HepG2 (cell line): ENCODE data around the gene HES7. TPM values are rescaled to one million over a fixed set of nuclear protein-coding genes. Genes with fewer than 3 reads are reported as not detected.

Experiments used
- ATAC-seq: fragments of 200-7000 bp; cut with Tn5 transposase; 3 replicates; pipeline ENCODE4 v1.9.1; 2020; ENCODE audit warnings: mild to moderate bottlenecking, moderate library complexity
- BruUV-seq: library from RNA; stranded (reverse); fragments of 400-500 nt; replicated peaks from 2 replicates; lab custom pipeline; 2021; lab: Mats Ljungman, UMichigan
- CTCF ChIA-PET: fragments of 300-600 bp; formaldehyde crosslinking; extraction: SDS; loops from one replicate; lab custom pipeline; 2021; ENCODE audit warnings: low total read pairs, inconsistent platforms, low intra/inter-chr PET ratio; lab: Yijun Ruan, JAX
- POLR2A ChIA-PET: fragments of 350-600 bp; sonication (Branson Sonifier 250); formaldehyde crosslinking; loops from one replicate; lab custom pipeline; 2020; ENCODE audit warnings: antibody characterized with exemption, inconsistent platforms; lab: Yijun Ruan, JAX
- DNase-seq: peaks from one replicate; pipeline ENCODE4 v3.0.0-alpha.2; 2015; ENCODE audit warnings: low spot score
- FAIRE-seq: peaks from 3 replicates; lab custom pipeline; 2011; peaks lifted over from hg19 to GRCh38; lab: Jason Lieb, UNC
- H2AFZ ChIP-seq: one replicate; pipeline ENCODE4 v1.6.1; 2011; ENCODE audit warnings: low read length, inconsistent platforms
- H3K27ac ChIP-seq: fragments of 300-600 bp; 3 replicates; pipeline ENCODE4 v1.8.0; 2011; ENCODE audit warnings: mixed run types, mild to moderate bottlenecking, mixed read lengths, low read length, inconsistent platforms; ENCODE audit not compliant: insufficient read depth; ENCODE audit errors: extremely low read length
- H3K27me3 ChIP-seq, 2 experiments: fragments of 200-600 bp in 1 of 2; 2 replicates in 1 of 2; 3 replicates in 1 of 2; pipeline versions ENCODE4 v1.6.0 to v1.8.0; 2011; ENCODE audit warnings: low read length in 2 of 2, mild to moderate bottlenecking in 2 of 2, moderate library complexity in 2 of 2, inconsistent platforms in 1 of 2; ENCODE audit not compliant: insufficient read depth in 2 of 2, control insufficient read depth in 1 of 2
- H3K36me3 ChIP-seq, 2 experiments: fragments of 200-600 bp in 1 of 2; replicated peaks in 1 of 2; 2 replicates in 1 of 2; 3 replicates in 1 of 2; pipeline versions ENCODE4 v1.5.1 to v1.8.0; 2011; ENCODE audit warnings: low read length in 2 of 2, inconsistent platforms in 1 of 2; ENCODE audit not compliant: insufficient read depth in 2 of 2, control insufficient read depth in 1 of 2
- H3K4me1 ChIP-seq: 2 replicates; pipeline ENCODE4 v1.5.1; 2012; ENCODE audit warnings: low read length, inconsistent platforms; ENCODE audit not compliant: insufficient read depth
- H3K4me2 ChIP-seq: 2 replicates; pipeline ENCODE4 v1.6.0; 2011; ENCODE audit warnings: low read depth, low read length, inconsistent platforms
- H3K4me3 ChIP-seq, 3 experiments: fragments of 200-600 bp in 1 of 3; sonication (generic), shearing (Covaris generic) in 1 of 3; replicated peaks in 1 of 3; 2 replicates each; pipeline ENCODE4 v1.5.1; 2011 to 2016; ENCODE audit warnings: low read length in 3 of 3, inconsistent platforms in 2 of 3, low read depth in 2 of 3, mild to moderate bottlenecking in 2 of 3, control low read depth in 1 of 3, mixed read lengths in 1 of 3; ENCODE audit not compliant: insufficient read depth in 1 of 3
- H3K79me2 ChIP-seq: one replicate; pipeline ENCODE4 v1.6.1; 2011; ENCODE audit warnings: low read length, inconsistent platforms; ENCODE audit not compliant: insufficient read depth
- H3K9ac ChIP-seq: 2 replicates; pipeline ENCODE4 v1.6.0; 2011; ENCODE audit warnings: mild to moderate bottlenecking, low read depth, low read length, inconsistent platforms; ENCODE audit not compliant: insufficient read depth
- H3K9me3 ChIP-seq: 2 replicates; pipeline ENCODE4 v1.5.1; 2012; ENCODE audit warnings: mild to moderate bottlenecking, low read length
- H4K20me1 ChIP-seq: 2 replicates; pipeline ENCODE4 v1.6.0; 2011; ENCODE audit warnings: inconsistent platforms, mild to moderate bottlenecking, low read length, moderate library complexity; ENCODE audit not compliant: insufficient read depth
- BCLAF1 ChIP-seq: fragments of 450-650 bp; IDR thresholded peaks from 2 replicates; pipeline ENCODE4 v1.6.1; 2017; ENCODE audit warnings: mild to moderate bottlenecking
- CBX2 ChIP-seq, 2 experiments: fragments of 200-600 bp in 1 of 2; sonication (generic); formaldehyde crosslinking in 1 of 2; IDR thresholded peaks; 2 replicates each; pipeline versions ENCODE4 v1.7.0 to v1.8.1; 2018 to 2022; ENCODE audit warnings: low read depth in 2 of 2, low read length in 1 of 2, mild to moderate bottlenecking in 1 of 2, missing genetic modification reagents in 1 of 2
- CEBPG ChIP-seq: IDR thresholded peaks from 2 replicates; pipeline ENCODE4 v1.6.1; 2016
- HOXA3 ChIP-seq: sonication (generic); formaldehyde crosslinking; IDR thresholded peaks from 2 replicates; pipeline ENCODE4 v1.5.0; 2020; ENCODE audit warnings: missing genetic modification reagents
- NFIB ChIP-seq: sonication (generic); formaldehyde crosslinking; IDR thresholded peaks from 2 replicates; pipeline ENCODE4 v1.9.0; 2021; ENCODE audit warnings: missing genetic modification reagents, mild to moderate bottlenecking, borderline replicate concordance
- U2AF2 ChIP-seq: fragments of 200-400 bp; formaldehyde crosslinking; IDR thresholded peaks from 2 replicates; pipeline ENCODE4 v1.6.1; 2017; ENCODE audit warnings: low read depth, mild to moderate bottlenecking, low read length
- ZBTB7B ChIP-seq: sonication (generic); formaldehyde crosslinking; IDR thresholded peaks from 2 replicates; pipeline ENCODE4 v1.4.0; 2020; ENCODE audit warnings: missing genetic modification reagents
- ZFP36L1 ChIP-seq: sonication (generic); formaldehyde crosslinking; IDR thresholded peaks from 2 replicates; pipeline ENCODE4 v1.8.0; 2022; ENCODE audit warnings: mild to moderate bottlenecking, missing genetic modification reagents, moderate library complexity
- ZNF142 ChIP-seq: sonication (generic); formaldehyde crosslinking; IDR thresholded peaks from 2 replicates; pipeline ENCODE4 v1.4.0; 2020; ENCODE audit warnings: missing genetic modification reagents
- ZNF225 ChIP-seq: sonication (generic); formaldehyde crosslinking; IDR thresholded peaks from 2 replicates; pipeline ENCODE4 v1.4.0; 2020; ENCODE audit warnings: mild to moderate bottlenecking, missing genetic modification reagents
- ZNF331 ChIP-seq: sonication (generic); formaldehyde crosslinking; IDR thresholded peaks from 2 replicates; pipeline ENCODE4 v1.4.0; 2020; ENCODE audit warnings: missing genetic modification reagents
- ZNF34 ChIP-seq: sonication (generic); formaldehyde crosslinking; IDR thresholded peaks from 2 replicates; pipeline ENCODE4 v1.4.0; 2020; ENCODE audit warnings: mild to moderate bottlenecking, missing genetic modification reagents, borderline replicate concordance
- ZNF761 ChIP-seq: sonication (generic); formaldehyde crosslinking; conservative IDR thresholded peaks from 2 replicates; pipeline ENCODE4 v1.4.0; 2020; ENCODE audit warnings: mild to moderate bottlenecking, missing genetic modification reagents
- WGBS: methylation state at CpG from one replicate; pipeline ENCODE4 v1.1.6; 2017; ENCODE audit warnings: low lambda C conversion rate; 5-methylcytosine and 5-hydroxymethylcytosine counted together
- in situ Hi-C: cut with HindIII; loops from 2 replicates; pipeline ENCODE4 v1.10.0; 2017; ENCODE audit warnings: low pct_unique_long_range_greater_than_20kb; ENCODE audit not compliant: extremely low pct_ligation_motif_present
- intact Hi-C: fragments of 100-400 bp; cut with micrococcal nuclease; formaldehyde crosslinking; loops from one replicate; pipeline ENCODE4 v1.10.0; 2022; ENCODE audit not compliant: unreplicated experiment
- polyA plus RNA-seq, 8 experiments: library from polyadenylated mRNA; depleted of rRNA in 3 of 8; stranded (reverse) in 7 of 8; unstranded in 1 of 8; fragments of >200 nt; fragmentation: Illumina TruSeq in 4 of 8; extraction: Trizol in 4 of 8; gene quantifications; 2 replicates each; pipeline versions ENCODE4 v1.2.1 to v1.2.3, GENCODE V29; 2011 to 2016; ENCODE audit warnings: low read depth in 4 of 8, missing spikeins in 1 of 8, mixed read lengths in 1 of 8; ENCODE audit not compliant: insufficient read depth in 1 of 8
- total RNA-seq, 5 experiments: library from RNA; depleted of rRNA; stranded (reverse); fragments of >200 nt; fragmentation: Illumina TruSeq; extraction: Trizol; gene quantifications; 2 replicates each; pipeline ENCODE4 v1.2.3, GENCODE V29; 2016; ENCODE audit warnings: low read depth in 1 of 5
- TF ChIP-seq, protein P1 (sequence below), 2 experiments: fragments of 450-650 bp in 1 of 2; sonication (generic) in 1 of 2; formaldehyde crosslinking; IDR thresholded peaks; 2 replicates each; pipeline versions ENCODE4 v1.5.0 to v1.8.0; 2020 to 2022; ENCODE audit warnings: mild to moderate bottlenecking in 1 of 2, missing genetic modification reagents in 1 of 2

The HES7 gene
- total and polyA plus RNA-seq, 2 of the 13 experiments (the other 11 are each of a cell fraction or from before 2014, with no cell fraction given) = not detected

GRCh38 chr17:8105957-8106398, 17.9 kb downstream of the HES7 start:
- no peak for TF ChIP-seq ZNF761
- TF ChIP-seq ZNF225 (CRISPR knock-in tag) = no peak
- TF ChIP-seq, protein P1, sequence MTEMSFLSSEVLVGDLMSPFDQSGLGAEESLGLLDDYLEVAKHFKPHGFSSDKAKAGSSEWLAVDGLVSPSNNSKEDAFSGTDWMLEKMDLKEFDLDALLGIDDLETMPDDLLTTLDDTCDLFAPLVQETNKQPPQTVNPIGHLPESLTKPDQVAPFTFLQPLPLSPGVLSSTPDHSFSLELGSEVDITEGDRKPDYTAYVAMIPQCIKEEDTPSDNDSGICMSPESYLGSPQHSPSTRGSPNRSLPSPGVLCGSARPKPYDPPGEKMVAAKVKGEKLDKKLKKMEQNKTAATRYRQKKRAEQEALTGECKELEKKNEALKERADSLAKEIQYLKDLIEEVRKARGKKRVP (CRISPR knock-in tag; IDR thresholded peaks at IDR 0.05) = peak in 1 of 2 experiments; percentile 81; a peak in 2 of 4 replicates
- TF ChIP-seq CBX2 (IDR thresholded peaks at IDR 0.05; ENCODE audit: low read depth, low read length) = no peak
- no peak for TF ChIP-seq CBX2 (CRISPR knock-in tag; IDR thresholded peaks at IDR 0.05; ENCODE audit: low read depth)
- TF ChIP-seq NFIB (CRISPR knock-in tag) = no peak
- TF ChIP-seq U2AF2 = no peak
- TF ChIP-seq BCLAF1 = no peak
- no peak for TF ChIP-seq ZFP36L1
- no peak for TF ChIP-seq ZNF142
- no peak for TF ChIP-seq ZNF34 (CRISPR knock-in tag)
- TF ChIP-seq ZNF331 (CRISPR knock-in tag) = no peak
- no peak for TF ChIP-seq ZBTB7B
- 0 out of 2 replicates have a peak, but pooled peaks have one; percentile 16 for TF ChIP-seq CEBPG (CRISPR knock-in tag)
- TF ChIP-seq HOXA3 (CRISPR knock-in tag) = no peak
- no peak overlapping the region for H3K27ac ChIP-seq
- intact Hi-C loops (no loop called here), in situ Hi-C loops (no loop called here)
- H3K27me3 ChIP-seq = peaks cover 11 to 71% of the 10 kb centered on the region in 2 experiments
- H3K9ac ChIP-seq = no peak overlapping the region
- ChIA-PET CTCF (no interaction called here), POLR2A (no interaction called here)
- no peaks in the 10 kb centered on the region for H3K79me2 ChIP-seq
- DNase-seq (no peak), ATAC-seq (no peak), FAIRE-seq (no peak)
- no peaks in the 10 kb centered on the region for H3K36me3 ChIP-seq
- H2AFZ ChIP-seq = no peak overlapping the region
- H3K9me3 ChIP-seq = no peaks in the 10 kb centered on the region
- no peaks in the 10 kb centered on the region for H4K20me1 ChIP-seq
- H3K4me2 ChIP-seq = no peak overlapping the region
- H3K4me3 ChIP-seq = no peak overlapping the region
- WGBS = 30% methylated on average over 5 of the region's 5 CpGs
- no TSS peak for BruUV-seq
- H3K4me1 ChIP-seq = no peaks in the 10 kb centered on the region
